Measurements from ENCODE around the gene CPNE4.

DNA sequence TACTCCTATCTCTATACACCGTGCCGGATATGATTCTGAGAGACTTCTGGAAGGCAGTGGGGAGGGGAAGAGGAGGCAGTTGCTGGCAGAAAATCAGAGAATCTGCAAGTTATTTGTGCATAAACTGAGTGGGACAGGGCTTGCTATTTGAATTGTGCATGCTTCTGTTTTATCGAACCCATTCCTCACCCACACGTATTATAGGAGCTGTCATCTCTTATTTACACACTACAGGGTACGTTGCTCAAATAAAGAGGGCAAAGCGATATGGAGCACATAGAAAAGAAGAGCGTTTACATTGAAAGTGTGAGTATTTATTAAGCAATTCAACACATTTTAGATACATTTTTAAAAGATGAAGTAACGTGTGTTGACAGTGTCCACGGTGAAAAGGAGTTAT is 191.6 kb downstream of the CPNE4 start:
- TF ChIP-seq POLR2A (IDR thresholded peaks at IDR 0.05; ENCODE audit: low read length) (no peak), GATA1 (IDR thresholded peaks at IDR 0.05; ENCODE audit: low read depth, low read length) (no peak)

Measured in erythroblast (primary cell).